ENCODE results near the gene OXER1. TPM values are rescaled to one million over a fixed set of nuclear protein-coding genes. Genes with fewer than 3 reads are reported as not detected.

OXER1 gene
- total RNA-seq, 2 donors from 2014 or later, result 0.47 to 0.48 TPM

DNA sequence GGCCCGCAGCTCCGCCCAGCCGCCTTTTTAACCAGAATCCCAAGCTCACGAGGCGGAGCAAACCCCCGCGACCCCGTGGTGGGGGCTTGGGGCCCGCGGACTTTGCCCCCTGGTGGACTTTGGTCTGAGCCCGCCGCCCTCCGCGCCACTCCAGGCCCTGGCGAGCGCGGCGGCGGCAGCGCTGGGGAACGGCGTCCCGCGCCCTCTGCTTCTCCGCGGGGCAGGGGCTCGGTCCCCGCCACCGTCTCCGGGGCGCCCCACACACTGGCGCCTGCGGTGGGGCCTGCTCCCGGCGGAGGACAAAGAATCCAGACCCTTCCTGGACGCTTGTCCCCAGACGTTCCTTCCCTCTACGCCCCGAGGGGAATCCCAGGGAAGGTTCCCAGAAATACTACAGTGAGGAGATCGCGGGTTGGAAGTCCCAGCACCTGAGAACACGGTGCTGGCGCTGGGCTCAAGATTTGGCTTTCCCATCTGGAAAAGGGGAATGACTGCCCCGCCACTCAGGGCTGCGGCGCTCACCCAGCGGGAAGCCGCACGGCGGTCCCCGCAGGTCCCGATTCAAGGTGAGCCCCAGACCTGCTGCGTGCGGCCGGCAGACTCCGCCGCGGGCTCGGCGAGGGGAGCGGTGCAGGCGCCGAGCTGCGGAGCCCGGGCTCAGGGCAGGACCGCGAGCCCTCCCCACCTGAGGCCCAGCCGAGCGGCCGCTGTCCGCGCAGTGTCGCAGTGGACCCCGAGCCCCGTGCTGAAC, 28.8 kb upstream of the OXER1 start, which contains the start of gene HAAO:
Gene HAAO (minus strand): TSS at position 1 of the 751 bp plus-strand sequence. CDS start 47 bp downstream, outside the sequence.
- TF ChIP-seq, protein P1, sequence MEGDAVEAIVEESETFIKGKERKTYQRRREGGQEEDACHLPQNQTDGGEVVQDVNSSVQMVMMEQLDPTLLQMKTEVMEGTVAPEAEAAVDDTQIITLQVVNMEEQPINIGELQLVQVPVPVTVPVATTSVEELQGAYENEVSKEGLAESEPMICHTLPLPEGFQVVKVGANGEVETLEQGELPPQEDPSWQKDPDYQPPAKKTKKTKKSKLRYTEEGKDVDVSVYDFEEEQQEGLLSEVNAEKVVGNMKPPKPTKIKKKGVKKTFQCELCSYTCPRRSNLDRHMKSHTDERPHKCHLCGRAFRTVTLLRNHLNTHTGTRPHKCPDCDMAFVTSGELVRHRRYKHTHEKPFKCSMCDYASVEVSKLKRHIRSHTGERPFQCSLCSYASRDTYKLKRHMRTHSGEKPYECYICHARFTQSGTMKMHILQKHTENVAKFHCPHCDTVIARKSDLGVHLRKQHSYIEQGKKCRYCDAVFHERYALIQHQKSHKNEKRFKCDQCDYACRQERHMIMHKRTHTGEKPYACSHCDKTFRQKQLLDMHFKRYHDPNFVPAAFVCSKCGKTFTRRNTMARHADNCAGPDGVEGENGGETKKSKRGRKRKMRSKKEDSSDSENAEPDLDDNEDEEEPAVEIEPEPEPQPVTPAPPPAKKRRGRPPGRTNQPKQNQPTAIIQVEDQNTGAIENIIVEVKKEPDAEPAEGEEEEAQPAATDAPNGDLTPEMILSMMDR (IDR thresholded peaks at IDR 0.05), result peak in 1 of 2 donors; percentile 54
- Histone ChIP-seq H3K4me3 (peak within 1 kb of the TSS; percentile 38 to 59), H3K9me3 (no peaks in the 10 kb centered on the region), H3K27me3 (no peaks in the 10 kb centered on the region), H3K27ac (peak within 1 kb of the TSS; percentile 77 to 80), H3K4me1 (peaks cover 0 to 25% of the 10 kb centered on the region in 2 donors), H3K36me3 (no peaks in the 10 kb centered on the region)
- DNase-seq (ENCODE audit: low spot score), result no peak

DNA sequence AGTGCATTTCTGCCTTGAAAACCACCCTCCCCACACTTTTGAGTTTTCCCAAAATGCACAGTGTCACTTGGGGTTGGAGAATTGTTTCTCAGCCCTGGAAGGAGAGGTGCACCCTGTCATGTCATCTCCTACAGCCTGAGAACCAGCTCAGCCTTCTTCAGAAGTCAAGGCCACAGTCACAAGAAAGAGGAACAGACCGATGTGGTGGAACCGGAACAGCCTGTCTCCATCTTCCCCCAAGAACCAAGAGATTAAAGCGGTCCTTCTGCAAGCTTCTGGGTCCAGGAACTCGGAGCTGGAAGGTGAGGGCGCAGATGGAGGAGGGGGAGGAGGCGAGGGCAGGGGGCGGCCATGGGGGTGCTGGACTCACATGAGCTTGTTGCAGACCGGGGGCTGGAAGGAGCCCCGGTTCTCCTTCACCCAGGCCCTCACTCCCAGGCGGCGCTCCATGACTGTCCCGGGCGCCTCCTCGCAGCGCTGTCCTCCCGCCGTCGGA, 28.2 kb upstream of the OXER1 start:
- Histone ChIP-seq H3K36me3 (no peaks in the 10 kb centered on the region), H3K4me1 (peaks cover 0 to 25% of the 10 kb centered on the region in 2 donors), H3K27ac (peak overlapping the region; percentile 77 to 80), H3K27me3 (no peaks in the 10 kb centered on the region), H3K9me3 (no peaks in the 10 kb centered on the region), H3K4me3 (peak overlapping the region; percentile 38 to 59)
- TF ChIP-seq, protein P1 (IDR thresholded peaks at IDR 0.05), result no peak
- DNase-seq (ENCODE audit: low spot score), result no peak

DNA sequence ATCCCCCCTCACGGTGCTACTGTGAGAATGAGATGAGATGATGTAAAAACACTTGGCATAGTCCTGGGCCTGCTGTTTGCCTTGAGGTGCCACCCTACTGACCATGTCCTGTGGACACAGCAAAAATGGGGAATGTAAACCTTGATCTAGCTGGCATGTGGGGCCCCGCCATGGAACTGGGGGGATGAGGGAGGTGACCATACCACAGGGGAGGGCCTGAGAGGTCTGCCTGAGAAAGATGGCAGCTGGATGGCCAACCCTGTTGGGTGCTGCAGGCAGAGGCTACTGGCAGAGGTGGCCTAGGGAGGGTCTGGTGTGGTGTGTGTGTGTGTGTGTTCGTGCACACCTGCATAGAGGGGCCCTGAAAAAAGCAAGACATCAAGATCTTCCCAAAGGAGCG, 27.7 kb upstream of the OXER1 start:
- no peaks in the 10 kb centered on the region for H3K36me3 ChIP-seq
- H3K27ac ChIP-seq, result peak overlapping the region; percentile 77 to 80
- peaks cover 0 to 28% of the 10 kb centered on the region in 2 donors for H3K4me1 ChIP-seq
- peak overlapping the region in 1 of 2 donors; percentile 59 for H3K4me3 ChIP-seq
- TF ChIP-seq, protein P1 (IDR thresholded peaks at IDR 0.05), result no peak
- H3K9me3 ChIP-seq, result no peaks in the 10 kb centered on the region
- no peak for DNase-seq (ENCODE audit: low spot score)
- H3K27me3 ChIP-seq, result no peaks in the 10 kb centered on the region

DNA sequence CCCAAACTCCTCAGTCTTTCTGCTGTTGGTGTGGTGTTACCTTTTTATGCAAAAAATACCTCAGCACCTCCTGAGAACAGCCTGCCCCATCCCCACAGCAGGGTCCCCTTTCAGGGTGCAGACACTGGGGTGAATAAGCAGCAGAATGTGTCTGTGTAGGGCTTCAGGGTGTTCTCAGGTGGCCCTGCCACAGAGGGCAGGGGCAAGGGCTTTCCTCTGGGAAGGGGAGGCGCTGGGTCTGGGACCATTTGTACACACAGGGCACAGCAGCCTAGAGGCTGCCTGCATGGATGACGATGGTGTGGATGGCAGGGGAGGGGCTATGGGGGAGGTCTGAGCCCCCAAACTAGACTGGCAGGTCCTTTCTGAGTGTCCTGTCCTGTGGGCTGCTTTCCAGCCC, 25.8 kb upstream of the OXER1 start:
- H3K4me3 ChIP-seq, result no peak overlapping the region
- DNase-seq (ENCODE audit: low spot score), result no peak
- H3K4me1 ChIP-seq, result peaks cover 0 to 35% of the 10 kb centered on the region in 2 donors
- H3K9me3 ChIP-seq, result no peaks in the 10 kb centered on the region
- H3K36me3 ChIP-seq, result no peaks in the 10 kb centered on the region
- no peaks in the 10 kb centered on the region for H3K27me3 ChIP-seq
- TF ChIP-seq, protein P1 (IDR thresholded peaks at IDR 0.05), result no peak
- H3K27ac ChIP-seq, result no peak overlapping the region

DNA sequence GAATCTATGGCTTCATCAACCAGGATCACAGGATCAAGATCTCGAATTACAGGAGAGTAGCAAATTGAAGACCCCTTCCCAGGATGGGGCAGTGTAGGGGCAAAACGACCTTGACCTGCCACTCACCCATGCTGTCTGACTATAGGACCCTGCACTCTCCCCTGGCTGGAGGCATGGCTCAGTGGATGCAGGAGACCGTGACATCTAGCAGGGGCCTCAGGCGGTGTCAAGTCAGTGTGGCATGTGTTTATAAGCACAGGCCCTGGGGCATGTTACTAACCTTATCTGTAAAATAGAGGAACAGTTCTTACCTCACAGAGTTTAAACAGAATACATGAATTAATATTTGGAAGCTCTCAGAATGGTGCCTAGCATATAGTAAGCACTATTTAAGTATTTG, 24.9 kb upstream of the OXER1 start:
- Histone ChIP-seq H3K27me3 (no peaks in the 10 kb centered on the region), H3K9me3 (no peaks in the 10 kb centered on the region), H3K4me3 (no peak overlapping the region), H3K4me1 (peaks cover 0 to 32% of the 10 kb centered on the region in 2 donors), H3K27ac (no peak overlapping the region), H3K36me3 (no peaks in the 10 kb centered on the region)
- TF ChIP-seq, protein P1 (IDR thresholded peaks at IDR 0.05), result no peak
- DNase-seq (ENCODE audit: low spot score), result no peak

Data from right atrium auricular region (tissue), 2 donors.